HG02973 (cell line): ENCODE results near the gene MMEL1.
"Not testable (repeated sequence)": the region's sequence is repeated elsewhere in the genome, so short reads cannot be mapped to it uniquely, and the experiment has no call there.

Source experiments
- ATAC-seq: cut with Tn5 transposase; IDR thresholded peaks from one replicate; pipeline ENCODE4 v1.9.1; 2021; ENCODE audit warnings: moderate library complexity; ENCODE audit not compliant: unreplicated experiment

MMEL1 gene

DNA sequence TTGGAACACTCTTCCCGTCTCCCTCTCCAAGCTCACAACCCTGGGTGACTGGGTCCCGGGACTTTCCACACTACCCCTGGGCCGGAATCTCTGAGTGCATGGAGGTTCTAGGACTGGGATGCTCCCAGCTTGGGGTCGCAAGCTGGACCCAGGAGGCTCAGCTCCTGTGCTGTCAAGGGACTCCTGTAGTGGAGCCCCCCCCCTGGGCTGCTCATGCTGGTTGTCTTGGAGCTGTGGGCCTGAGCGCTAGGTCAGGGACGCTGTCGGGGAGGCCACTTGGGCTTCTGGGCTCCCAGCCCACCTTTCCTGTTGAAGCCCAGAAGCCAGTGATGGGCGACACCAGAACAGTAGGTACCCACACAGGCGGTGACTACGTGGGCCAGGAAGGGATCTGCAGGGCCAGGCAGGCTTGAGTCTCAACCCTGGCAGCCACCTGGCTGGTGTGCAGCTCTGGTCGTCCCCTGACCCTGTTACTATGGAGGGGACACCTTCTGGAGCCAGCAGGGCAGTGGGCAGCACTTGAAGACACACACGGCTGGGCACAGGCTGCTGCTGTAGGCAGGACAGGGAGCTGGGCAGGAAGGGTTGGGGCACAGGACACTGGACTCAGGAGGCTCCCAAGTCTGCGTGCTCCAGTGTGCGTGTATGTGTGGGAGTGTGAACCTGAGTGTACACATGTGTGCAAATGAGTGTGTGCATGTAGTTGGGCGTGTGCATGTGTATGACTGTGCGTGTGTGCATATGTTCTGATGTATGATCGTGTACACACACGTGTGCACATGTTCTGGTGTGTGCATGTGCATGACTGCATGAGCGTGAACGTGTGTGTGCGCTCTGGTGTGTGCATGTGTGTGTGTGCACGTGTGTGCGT is 3.0 kb downstream of the MMEL1 start:
- no peak for ATAC-seq

- no peak for ATAC-seq
These were observed 3.7 kb downstream of the MMEL1 start for GRCh38 chr1:2628933-2629626.

- no peak for ATAC-seq
These were observed 4.5 kb downstream of the MMEL1 start for GRCh38 chr1:2628191-2628932.

DNA sequence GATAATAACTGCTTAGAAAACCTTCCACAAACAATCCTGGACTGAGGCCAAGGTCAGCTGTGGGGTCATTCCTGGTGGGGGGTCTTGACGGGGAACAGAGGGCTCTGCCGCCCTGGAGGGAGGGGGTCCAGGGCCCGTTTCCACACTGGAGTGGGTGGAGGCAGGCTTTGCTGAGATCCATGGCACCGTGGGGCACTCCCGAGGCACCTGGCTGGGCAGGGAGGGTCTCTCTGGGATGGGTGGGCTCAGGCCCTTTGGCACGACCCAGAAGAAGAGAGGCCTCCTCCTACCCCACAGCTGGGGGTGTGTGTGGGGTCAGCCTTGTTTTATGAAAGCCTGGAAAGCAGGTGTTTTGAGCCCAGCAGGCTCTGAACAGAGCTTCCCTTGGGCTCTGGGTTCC is 5.1 kb downstream of the MMEL1 start:
- no peak for ATAC-seq

GRCh38 chr1:2625748-2626147 is 7.1 kb downstream of the MMEL1 start:
- not testable (repeated sequence) for ATAC-seq

GRCh38 chr1:2625311-2625710 is 7.5 kb downstream of the MMEL1 start:
- ATAC-seq = no peak

GRCh38 chr1:2624735-2625300 is 8.0 kb downstream of the MMEL1 start:
- no peak for ATAC-seq

- no peak for ATAC-seq
These were observed 9.1 kb downstream of the MMEL1 start for GRCh38 chr1:2623571-2624337.

- no peak for ATAC-seq
These were observed 14.8 kb downstream of the MMEL1 start for GRCh38 chr1:2617971-2618470.

- ATAC-seq = no peak
These were observed 18.7 kb downstream of the MMEL1 start for GRCh38 chr1:2614145-2614544.

DNA sequence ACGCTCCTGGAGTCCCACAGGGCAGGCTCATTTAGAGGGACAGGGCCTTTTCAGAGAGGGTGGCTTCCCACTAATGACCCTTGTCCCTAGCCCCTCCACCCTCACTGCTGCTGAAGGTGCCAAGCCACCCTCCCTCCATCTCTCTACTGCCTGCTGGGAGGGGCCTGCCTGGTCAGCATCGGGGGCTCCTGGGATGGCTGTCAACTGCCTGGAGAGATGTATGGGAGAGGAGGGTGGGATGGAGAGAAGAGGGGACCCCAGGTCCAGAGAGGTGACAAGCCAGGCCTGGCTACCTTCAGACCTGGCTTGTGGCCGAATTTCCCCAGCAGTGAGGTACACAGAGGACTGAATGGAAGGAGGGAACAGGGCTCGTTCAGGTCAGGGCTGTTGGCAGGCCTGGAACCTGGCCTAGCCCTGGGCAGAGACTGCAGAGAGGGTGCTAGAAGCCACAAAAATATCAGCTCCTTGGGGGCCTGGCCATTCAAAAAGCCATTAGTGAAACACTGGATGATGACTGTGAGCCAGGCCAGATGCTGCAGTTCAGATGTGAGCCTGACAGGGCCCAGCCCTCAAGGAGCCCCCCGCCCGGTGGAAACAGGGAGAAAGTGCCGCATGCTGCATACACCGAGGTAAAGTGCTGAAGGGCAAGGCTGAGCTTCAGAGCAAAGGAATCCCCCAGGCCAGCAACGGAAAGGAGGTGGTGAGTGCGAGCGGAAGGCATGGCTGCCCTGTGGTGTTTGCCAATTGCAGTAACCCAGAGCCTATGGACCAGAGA is 20.0 kb downstream of the MMEL1 start:
- no peak for ATAC-seq

DNA sequence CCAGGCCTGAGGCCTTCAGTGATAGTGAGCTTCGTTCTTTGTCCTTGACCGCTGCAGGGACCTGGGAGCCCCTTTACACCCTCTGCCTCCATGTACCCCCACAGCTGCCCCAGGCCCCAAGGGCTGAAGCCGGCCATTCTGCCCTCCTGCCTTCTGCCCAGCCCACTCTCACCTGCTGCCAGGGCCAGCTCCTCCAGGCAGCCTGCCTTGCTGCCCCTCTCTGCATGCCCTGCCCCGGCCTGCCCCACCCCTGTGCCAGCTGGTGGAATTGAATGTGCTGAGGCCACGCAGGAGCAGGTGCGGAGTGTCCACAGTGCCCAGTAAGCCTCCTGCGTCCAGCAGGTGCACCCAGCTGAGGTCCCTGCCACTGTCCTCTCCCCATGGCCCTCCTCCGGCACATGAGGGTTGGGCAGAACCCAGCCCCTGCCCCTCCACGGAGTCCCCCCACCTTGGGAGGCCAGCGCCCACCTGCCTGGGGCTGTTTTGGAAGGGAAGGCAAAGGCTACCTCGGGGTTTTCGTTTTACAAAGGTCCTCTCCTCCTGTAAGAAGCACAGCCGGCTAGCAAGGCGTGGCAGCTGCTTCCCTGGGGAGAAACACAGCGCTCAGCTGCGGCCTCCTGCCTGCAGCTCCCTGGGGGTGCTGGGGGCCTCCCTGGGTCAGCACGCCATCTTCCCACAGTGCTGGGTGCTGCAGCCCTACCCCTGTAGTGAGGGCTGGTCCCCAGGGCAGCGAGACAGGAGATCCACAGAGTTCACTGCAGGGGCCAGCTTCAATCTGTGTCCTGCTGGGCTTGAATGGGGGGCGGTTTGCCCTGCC is 21.0 kb downstream of the MMEL1 start:
- no peak for ATAC-seq

- ATAC-seq = no peak
These were observed 21.8 kb downstream of the MMEL1 start for GRCh38 chr1:2611031-2611501.

DNA sequence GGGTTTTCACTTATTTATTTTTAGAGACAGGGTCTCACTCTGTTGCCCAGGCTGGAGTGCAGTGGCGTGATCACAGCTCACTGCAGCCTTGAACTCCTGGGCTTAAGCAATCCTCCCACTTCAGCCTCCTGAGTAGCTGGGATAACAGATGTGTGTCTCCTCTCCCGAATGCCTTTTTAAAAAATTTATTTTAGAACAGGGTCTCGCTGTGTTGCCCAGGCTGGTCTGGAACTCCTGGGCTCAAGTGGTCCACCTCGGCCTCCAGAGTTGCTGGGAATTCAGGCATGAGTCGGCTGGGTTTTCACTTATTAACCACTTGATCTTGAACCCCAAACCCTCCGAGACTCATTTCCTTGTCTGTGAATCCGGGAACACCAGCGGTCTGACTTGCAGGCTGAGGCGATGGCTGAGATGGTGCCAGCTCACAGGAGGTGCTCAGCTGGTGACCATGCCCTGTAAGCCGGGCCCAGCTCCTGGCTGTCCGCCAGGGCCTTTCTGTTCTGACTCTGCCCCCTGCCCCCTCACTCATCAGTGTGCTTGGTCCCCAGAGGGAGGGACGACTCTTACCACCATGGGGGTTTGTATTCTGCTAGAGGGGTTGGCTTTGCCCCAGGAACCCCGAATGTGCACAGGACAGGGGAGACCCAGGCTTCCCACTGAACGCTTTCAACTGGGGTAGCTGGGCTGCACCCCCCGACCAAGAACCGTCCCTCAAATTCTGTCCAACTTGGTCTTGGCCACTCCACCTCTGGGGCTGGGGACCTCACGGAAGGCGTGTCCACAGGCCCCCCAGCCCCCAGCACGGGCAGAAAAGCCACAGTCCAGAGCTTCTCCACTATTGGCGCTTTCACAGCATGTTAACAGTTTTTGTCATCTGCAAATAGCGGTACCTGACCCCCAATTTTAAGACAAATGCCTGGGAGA is 22.5 kb downstream of the MMEL1 start:
- no peak for ATAC-seq

GRCh38 chr1:2609319-2610035 is 23.3 kb downstream of the MMEL1 start:
- no peak for ATAC-seq

DNA sequence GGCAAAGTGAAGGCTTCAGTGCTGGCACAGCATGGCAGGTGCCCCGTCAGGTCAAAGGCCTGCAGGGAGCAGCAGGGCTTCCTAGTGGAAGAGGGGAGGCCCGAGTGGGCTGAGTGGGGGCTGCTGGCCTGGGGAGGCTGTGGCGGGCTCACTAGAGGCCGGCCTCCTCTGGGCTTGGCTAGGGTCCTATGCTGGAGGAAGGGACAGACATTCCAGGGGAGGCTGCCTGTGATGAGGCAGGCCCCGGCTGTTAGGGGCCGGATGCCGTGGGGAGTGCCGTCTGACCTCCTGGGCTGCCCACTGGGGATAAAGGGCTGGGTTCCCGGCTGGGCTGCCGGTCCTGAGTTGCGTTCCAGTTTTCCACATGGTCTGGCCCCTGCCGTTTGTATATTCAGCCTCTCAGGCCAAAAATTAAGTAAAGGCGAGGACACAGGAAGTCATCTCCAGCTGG is 25.1 kb downstream of the MMEL1 start:
- ATAC-seq = no peak
